ENCODE results near the gene ERVMER34-1.

The ERVMER34-1 gene

DNA sequence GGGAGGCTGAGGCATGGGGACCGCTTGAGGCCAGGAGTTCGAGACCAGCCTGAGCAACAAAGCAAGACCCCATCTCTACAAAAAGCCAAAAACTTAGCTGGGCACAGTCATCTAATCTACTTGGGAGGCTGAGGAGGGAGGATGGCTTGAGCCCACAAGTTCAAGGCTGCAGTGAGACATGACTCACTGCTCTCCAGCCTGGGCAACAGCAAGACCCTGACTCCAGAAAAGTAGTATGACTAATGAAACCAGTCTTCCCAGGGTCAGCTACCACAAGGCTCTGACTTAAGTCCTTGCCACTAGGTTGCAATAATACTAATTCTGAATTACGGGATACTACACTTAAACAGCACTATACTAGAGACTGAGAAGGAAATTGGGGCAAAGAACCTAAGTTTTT, 33.1 kb downstream of the ERVMER34-1 start:
- DNase-seq: peak; percentile 22

DNA sequence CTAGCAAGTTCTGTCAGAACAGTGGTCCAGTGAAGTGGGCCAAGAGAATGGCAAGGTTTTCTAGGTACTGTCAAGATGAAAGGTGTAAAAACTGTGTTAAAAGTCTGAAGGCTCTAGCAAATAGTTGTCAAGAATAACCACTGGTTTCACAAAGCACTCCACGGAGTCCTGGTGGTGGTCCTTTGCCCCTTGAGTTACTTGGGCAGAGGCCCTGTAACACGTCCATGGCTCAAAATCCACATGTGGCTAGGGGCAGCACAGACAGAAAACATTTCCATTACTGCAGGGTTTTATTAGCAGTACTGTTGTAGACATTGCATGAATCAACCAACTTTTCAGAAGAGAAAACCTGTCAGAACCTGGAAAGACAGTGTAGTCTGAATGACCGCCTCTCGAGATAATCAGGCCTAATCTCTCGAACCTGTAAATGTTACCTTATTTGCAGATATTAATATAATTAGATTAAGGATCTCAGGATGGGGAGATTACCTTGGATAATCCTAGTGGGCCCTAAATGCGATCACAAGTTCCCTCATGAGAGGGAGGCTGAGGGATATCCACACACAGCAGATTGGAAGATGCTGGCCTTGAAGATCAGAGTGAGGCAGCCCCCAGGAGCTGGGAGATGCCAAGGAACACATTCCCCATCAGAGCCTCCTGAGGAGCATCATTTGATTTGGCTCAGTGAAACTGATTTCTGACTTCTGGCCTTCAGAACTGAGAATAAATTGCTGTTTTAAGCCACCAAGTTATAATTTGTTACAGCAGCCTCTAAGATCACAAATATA, 34.7 kb downstream of the ERVMER34-1 start:
- DNase-seq: no peak

DNA sequence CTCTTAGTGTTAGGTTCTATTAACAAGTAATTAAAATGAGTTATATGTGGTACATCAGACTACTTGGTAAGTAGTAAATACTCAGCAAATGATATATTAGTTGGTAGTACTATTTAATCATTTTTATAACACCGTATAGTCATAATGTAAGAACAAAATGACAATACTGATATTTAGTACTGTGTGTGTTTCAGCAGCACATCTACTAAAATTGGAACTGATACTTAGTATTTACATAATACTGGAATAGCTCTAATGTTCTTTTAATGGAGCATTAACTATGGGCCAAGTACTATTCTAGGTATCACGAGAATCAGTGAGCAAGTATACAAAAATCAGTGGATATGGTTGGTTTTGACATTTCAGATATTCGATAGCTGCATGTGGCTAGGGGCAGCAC, 35.3 kb downstream of the ERVMER34-1 start:
- no peak for DNase-seq

DNA sequence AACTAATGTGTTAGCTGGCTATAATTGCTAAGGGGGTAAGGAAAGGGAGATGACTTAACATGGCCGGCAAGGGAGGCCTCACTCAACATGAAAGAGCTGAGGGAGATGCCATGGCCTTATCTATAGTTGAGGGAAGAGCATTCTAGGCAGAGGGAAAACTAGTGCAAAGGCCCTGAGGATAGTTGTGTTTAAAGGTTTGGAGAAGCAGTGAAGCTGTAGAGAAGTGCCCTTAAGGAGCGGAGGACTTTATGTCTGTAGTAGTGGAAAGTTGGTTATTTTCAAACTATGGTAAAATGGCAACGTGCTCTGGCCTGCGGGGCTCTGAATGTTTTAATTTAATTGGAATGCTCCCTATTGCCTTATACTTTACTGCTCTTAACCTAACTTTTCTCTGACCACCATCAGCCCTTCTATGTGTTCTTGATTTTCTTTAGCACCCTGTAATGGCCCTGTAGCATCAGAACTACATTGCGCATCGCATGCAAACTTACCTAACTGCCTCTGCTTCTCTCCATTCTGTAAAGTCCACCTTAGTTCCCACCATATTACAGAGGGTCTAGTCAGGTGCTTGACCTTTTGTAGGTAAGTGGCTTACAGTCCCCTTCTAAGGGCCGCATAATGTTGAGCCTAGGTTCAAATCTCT, 35.8 kb downstream of the ERVMER34-1 start:
- DNase-seq: no peak

DNA sequence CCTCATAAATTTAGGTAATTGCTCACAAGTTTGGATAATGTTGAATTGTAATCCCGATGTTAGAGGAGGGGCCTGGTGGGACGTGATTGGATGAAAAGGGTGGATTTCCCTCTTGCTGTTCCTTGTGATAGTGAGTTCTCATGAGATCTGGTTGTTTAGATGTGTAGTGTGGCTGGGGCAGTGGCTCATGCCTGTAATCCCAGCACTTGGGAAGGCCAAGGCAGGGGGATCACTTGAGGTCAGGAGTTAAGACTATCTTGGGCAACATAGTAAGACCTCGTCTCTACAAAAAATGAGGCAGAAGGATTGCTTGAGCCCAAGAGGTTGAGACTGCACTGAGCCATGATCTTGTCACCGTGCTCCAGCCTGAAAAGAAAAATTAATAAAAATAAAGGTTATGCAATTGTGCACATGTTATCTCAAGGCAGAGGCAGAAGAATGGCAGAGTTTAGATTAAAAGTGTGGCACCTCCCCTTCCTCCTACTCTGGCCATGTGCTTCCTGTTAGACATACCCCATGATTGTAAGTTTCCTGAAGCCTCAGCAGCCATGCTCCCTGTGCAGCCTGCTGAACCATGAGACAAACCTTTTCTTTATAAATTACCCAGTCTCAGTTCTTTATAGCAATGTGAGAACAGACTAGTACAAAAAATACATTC, 36.5 kb downstream of the ERVMER34-1 start:
- DNase-seq: no peak

DNA sequence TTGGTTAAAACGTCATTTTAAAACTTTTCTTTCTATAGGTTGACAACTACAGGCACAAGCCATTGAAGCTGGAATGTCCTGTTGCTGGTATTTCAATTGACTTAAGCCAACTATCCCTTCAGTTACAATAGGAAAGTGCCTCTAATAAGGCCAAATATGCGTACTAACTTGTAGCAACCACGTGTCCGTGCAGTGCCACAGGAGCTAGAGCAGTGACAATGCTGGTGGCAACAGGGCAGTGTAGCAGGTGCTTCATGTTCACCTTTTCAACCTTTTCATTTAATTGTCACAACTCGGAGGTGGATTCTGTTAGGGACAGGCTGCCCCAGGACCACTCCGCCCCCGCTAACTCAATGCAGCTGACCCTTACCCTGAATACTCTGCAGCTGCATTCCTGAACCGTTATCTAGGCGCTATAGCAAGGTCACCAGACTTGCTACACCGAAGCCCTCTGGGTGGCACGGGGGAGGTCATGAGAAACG, 37.7 kb downstream of the ERVMER34-1 start:
- no peak for DNase-seq

DNA sequence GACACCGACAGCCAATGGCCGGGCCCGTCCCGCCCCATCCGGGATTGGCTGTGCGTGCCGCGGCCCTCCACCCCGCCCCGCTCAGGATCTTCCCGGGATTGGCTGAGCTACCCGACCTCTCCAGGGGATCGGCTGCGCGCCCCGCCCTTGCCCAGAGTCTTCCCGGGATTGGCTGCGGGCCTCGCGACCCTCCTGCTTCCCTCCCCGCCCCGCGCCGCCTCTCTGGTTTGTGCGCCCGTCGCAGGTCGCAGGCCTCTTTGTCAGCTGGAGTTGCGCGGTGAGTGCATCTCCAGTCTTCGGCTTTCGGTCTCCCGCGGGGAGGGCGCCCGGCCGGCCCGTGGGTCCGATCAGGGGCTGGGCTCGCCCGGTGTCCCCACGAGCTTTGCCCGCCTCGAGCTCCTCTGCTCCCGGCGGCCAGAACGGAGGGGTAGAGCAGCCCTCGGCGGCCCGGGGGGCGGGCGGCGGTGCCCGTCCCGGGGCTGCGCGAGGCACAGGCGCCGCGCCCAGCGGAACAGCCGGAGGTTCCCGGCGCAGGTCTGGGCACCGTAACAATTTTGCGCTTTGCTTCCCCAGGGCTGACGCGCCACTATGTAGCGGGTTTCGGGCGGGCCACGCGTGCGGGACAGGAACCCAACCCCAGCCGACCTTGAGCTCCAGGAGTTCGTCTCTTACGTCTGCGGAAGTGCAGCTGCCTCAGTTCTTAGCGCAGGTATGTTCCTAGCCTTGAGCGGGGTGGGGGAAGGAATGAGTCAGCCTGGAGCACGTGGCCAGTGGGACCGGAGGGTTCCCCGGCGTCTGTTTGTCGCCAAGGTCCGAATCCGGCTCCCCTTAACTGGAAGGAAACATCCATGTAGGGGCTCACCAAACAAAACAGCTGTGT, 38.7 kb downstream of the ERVMER34-1 start:
- peak; percentile 97 for DNase-seq

DNA sequence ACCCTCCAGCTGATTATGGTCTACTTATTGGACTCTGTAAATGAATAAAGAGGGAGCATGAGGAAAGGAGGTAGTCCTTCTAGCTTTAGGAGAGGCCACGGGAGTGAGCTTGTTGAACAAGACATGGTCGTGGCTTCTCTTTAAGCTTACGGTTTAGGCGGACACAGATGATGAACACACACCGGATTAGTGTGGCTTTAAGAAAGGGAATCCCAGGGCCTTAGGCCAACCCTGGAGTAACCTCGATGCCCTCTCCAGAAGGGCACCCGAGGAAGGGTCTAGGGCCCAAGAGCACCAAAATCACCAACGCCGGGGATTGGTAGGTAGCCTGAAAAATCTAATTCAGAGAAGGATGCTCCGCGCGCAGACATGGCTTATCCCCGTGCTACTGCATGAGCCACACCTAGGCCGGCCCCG, 39.4 kb downstream of the ERVMER34-1 start:
- DNase-seq: no peak

DNA sequence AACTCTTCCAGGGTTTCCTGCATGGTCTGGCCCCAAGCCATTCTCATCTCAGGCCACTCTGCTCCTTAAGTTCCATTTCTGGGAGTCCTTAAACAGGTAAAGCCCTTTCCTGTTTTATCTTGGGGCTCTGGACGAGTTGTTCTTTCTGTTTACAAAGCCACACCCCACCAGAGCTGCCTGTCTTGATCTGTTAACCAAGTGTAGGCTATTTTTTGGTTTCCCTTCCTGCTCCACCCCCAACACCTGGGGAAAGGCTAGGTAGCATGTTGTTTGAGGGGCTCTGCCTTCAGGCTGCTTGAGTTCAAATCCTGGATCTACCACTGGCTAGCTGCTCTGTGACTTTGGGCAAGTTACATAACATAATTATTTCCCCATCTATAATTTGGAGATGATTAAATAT, 40.0 kb downstream of the ERVMER34-1 start:
- no peak for DNase-seq

DNA sequence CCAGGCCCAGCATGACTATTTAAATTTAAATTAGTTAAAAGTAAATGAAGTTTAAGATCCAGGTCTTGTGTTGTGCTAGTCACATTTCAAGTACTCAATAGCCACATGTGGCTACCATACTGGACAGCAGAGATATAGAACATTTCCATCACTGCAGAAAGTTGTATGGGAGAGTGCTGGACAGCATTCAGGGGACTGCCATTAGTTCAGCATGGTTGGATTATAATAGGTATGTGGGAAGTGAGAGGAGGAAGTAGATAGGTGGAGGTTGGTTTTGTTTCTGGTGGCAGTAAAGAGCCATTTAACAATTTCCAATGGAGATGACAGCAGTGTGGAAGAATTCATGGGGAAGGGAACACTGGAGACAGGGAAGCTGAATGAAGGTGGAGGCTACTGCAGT, 42.1 kb downstream of the ERVMER34-1 start:
- no peak for DNase-seq

DNA sequence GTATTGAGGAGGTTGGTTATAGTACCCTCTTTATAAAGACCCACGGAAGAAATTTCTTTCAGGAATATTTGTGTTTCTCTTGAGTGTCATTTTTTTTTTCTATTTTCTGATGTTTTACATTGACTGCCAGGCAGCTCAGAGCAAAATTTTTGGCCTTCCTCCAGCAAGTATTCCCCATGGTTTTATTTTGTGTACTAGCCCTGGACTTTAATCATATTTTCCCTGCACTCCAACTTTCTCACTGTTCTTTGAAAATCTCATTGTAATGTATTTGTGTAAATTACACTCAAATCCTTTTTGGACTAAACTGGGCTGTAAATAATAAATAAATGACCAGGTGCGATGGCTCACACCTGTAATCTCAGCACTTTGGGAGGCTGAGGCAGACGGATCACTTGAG, 46.6 kb downstream of the ERVMER34-1 start:
- DNase-seq: no peak

DNA sequence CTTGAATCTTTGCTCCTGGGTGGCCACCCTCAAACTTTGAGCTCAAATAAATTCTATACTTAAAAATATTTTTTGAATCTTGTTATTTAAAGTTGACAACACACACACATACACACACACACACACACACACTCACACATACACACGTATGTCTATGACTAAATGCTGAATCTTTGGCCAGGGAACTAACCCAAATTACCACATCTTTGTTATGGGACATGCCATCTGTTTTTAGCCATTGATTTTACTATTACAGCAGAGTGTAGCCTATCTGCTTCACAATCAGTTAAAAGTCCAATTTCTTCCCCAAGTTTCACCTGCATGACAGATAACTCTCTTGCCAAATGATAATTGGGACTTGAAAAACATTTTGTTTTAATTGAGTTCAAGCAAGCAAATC, 47.1 kb downstream of the ERVMER34-1 start:
- DNase-seq: no peak

DNA sequence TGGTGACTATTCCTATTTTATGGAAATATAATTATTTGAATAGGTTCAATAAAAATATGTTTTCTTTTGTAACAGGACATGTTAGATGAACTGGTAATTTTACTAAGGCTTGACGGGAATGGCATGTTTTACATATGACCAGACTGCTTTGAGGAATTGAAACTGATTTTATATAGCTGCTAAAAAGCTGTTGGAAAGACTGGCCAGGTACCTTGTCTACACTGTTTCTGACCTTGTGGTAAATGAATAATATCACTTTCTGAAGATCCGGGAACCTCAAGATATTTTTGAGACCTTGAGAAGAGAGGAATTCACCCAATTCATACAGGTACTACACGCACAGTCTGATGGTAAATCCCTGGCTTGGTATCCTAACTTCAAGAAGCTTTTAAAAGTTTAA, 50.0 kb downstream of the ERVMER34-1 start:
- no peak for DNase-seq

DNA sequence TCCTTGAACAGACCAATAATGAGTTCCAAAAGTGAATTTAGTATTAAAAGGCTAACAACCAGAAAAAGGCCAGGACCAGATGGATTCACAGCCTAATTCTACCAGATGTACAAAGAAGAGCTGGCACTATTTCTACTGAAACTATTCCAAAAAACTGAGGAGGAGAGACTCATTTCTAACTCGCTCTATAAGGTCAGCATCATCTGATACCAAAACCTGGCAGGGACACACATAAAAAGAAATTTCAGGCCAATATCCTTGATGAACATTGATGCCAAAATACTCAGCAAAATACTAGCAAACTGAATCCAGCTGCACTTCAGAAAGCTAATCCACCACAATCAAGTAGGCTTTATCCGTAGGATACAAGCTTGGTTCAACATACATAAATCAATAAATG, 56.3 kb downstream of the ERVMER34-1 start:
- DNase-seq: no peak

DNA sequence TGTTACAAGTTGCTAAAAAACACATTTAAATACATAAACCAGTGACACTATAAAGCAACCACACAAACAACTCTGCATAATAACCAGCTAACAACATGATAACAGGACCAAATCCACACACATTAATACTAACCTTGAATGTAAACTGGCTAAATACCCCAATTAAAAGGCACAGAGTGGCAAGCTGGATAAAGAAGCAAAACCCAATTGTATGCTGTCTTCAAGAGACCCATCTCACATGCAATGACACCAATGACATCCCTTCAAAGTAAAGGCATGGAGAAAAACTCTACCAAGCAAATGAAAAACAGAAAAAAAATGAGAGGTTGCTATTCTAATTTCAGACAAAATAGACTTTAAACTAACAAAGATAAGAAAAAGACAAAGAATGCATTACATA, 57.7 kb downstream of the ERVMER34-1 start:
- DNase-seq: no peak
